Nephron progenitor cell (in vitro differentiated cells): ENCODE data around the gene IKZF1.

Experiments used
- DNase-seq: peaks from one replicate; pipeline ENCODE4 v3.0.0; 2021
- H3K27ac Mint-ChIP-seq: 2 replicates; pipeline ENCODE4 v1.8.0; 2021; ENCODE audit warnings: mild to moderate bottlenecking, moderate library complexity, mixed read lengths
- H3K27me3 Mint-ChIP-seq: 2 replicates; pipeline ENCODE4 v1.8.0; 2021; ENCODE audit warnings: mild to moderate bottlenecking, low read depth, mixed read lengths; ENCODE audit not compliant: poor library complexity
- H3K36me3 Mint-ChIP-seq: 2 replicates; pipeline ENCODE4 v1.8.0; 2021; ENCODE audit warnings: low read depth, mixed read lengths
- H3K4me1 Mint-ChIP-seq: 2 replicates; pipeline ENCODE4 v1.8.0; 2021; ENCODE audit warnings: mixed read lengths
- H3K4me3 Mint-ChIP-seq: 2 replicates; pipeline ENCODE4 v1.8.0; 2021; ENCODE audit warnings: mild to moderate bottlenecking, moderate library complexity, mixed read lengths
- H3K9me3 Mint-ChIP-seq: 2 replicates; pipeline ENCODE4 v1.8.0; 2021; ENCODE audit warnings: mild to moderate bottlenecking, moderate library complexity, mixed read lengths
- TF ChIP-seq, protein P1 (sequence below): fragments of 200-600 bp; sonication (generic); IDR thresholded peaks from 2 replicates; pipeline ENCODE4 v1.5.0; 2021; ENCODE audit warnings: antibody characterized with exemption

Gene IKZF1

GRCh38 chr7:50265968-50266634 lies 38.4 kb upstream of the IKZF1 start:
- H3K27ac Mint-ChIP-seq, result no peak overlapping the region
- TF ChIP-seq, protein P1, sequence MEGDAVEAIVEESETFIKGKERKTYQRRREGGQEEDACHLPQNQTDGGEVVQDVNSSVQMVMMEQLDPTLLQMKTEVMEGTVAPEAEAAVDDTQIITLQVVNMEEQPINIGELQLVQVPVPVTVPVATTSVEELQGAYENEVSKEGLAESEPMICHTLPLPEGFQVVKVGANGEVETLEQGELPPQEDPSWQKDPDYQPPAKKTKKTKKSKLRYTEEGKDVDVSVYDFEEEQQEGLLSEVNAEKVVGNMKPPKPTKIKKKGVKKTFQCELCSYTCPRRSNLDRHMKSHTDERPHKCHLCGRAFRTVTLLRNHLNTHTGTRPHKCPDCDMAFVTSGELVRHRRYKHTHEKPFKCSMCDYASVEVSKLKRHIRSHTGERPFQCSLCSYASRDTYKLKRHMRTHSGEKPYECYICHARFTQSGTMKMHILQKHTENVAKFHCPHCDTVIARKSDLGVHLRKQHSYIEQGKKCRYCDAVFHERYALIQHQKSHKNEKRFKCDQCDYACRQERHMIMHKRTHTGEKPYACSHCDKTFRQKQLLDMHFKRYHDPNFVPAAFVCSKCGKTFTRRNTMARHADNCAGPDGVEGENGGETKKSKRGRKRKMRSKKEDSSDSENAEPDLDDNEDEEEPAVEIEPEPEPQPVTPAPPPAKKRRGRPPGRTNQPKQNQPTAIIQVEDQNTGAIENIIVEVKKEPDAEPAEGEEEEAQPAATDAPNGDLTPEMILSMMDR, result no peak
- no peaks in the 10 kb centered on the region for H3K4me1 Mint-ChIP-seq
- H3K36me3 Mint-ChIP-seq, result no peaks in the 10 kb centered on the region
- peaks cover 12% of the 10 kb centered on the region for H3K27me3 Mint-ChIP-seq
- H3K4me3 Mint-ChIP-seq, result no peak overlapping the region
- no peak for DNase-seq
- H3K9me3 Mint-ChIP-seq, result peaks cover 4% of the 10 kb centered on the region

GRCh38 chr7:50266635-50267386 lies 37.7 kb upstream of the IKZF1 start:
- H3K4me3 Mint-ChIP-seq, result no peak overlapping the region
- TF ChIP-seq, protein P1, result no peak
- peaks cover 4% of the 10 kb centered on the region for H3K9me3 Mint-ChIP-seq
- peaks cover 12% of the 10 kb centered on the region for H3K27me3 Mint-ChIP-seq
- H3K36me3 Mint-ChIP-seq, result no peaks in the 10 kb centered on the region
- H3K27ac Mint-ChIP-seq, result no peak overlapping the region
- no peaks in the 10 kb centered on the region for H3K4me1 Mint-ChIP-seq
- no peak for DNase-seq

- H3K9me3 Mint-ChIP-seq, result peaks cover 4% of the 10 kb centered on the region
- H3K36me3 Mint-ChIP-seq, result no peaks in the 10 kb centered on the region
- H3K27me3 Mint-ChIP-seq, result peaks cover 12% of the 10 kb centered on the region
- DNase-seq, result no peak
- no peaks in the 10 kb centered on the region for H3K4me1 Mint-ChIP-seq
- H3K27ac Mint-ChIP-seq, result no peak overlapping the region
- H3K4me3 Mint-ChIP-seq, result no peak overlapping the region
- TF ChIP-seq, protein P1, result no peak
These were observed 36.9 kb upstream of the IKZF1 start for GRCh38 chr7:50267525-50268041.

GRCh38 chr7:50268223-50268622 lies 36.3 kb upstream of the IKZF1 start:
- TF ChIP-seq, protein P1, result no peak
- Mint-ChIP-seq H3K27me3 (peaks cover 12% of the 10 kb centered on the region), H3K9me3 (peaks cover 4% of the 10 kb centered on the region), H3K4me1 (no peaks in the 10 kb centered on the region), H3K27ac (no peak overlapping the region), H3K4me3 (no peak overlapping the region), H3K36me3 (no peaks in the 10 kb centered on the region)
- DNase-seq, result no peak

- no peaks in the 10 kb centered on the region for H3K36me3 Mint-ChIP-seq
- no peak overlapping the region for H3K4me3 Mint-ChIP-seq
- H3K27me3 Mint-ChIP-seq, result peaks cover 12% of the 10 kb centered on the region
- H3K27ac Mint-ChIP-seq, result no peak overlapping the region
- peaks cover 4% of the 10 kb centered on the region for H3K9me3 Mint-ChIP-seq
- DNase-seq, result no peak
- TF ChIP-seq, protein P1, result no peak
- no peaks in the 10 kb centered on the region for H3K4me1 Mint-ChIP-seq
These were observed 35.5 kb upstream of the IKZF1 start for GRCh38 chr7:50268990-50269389.
